ENCODE data around the gene CTNNA2.

- TF ChIP-seq CTCF (IDR thresholded peaks at IDR 0.05) = no peak
- TF ChIP-seq POLR2A (IDR thresholded peaks at IDR 0.05) = no peak
Measured at GRCh38 chr2:80634590-80634989, 1121.7 kb downstream of the CTNNA2 start.
